DMS53 treated with DMSO at 0.1 percent for 48 hours (cell line): Measurements from ENCODE around the gene RSPH4A.
"Not testable (repeated sequence)": the region's sequence is repeated elsewhere in the genome, so short reads cannot be mapped to it uniquely, and the experiment has no call there.

Experiments
- DNase-seq: peaks from one replicate; lab custom pipeline; 2025; ENCODE audit not compliant: unreplicated experiment; lab: John Stamatoyannopoulos, UW

Gene RSPH4A

DNA sequence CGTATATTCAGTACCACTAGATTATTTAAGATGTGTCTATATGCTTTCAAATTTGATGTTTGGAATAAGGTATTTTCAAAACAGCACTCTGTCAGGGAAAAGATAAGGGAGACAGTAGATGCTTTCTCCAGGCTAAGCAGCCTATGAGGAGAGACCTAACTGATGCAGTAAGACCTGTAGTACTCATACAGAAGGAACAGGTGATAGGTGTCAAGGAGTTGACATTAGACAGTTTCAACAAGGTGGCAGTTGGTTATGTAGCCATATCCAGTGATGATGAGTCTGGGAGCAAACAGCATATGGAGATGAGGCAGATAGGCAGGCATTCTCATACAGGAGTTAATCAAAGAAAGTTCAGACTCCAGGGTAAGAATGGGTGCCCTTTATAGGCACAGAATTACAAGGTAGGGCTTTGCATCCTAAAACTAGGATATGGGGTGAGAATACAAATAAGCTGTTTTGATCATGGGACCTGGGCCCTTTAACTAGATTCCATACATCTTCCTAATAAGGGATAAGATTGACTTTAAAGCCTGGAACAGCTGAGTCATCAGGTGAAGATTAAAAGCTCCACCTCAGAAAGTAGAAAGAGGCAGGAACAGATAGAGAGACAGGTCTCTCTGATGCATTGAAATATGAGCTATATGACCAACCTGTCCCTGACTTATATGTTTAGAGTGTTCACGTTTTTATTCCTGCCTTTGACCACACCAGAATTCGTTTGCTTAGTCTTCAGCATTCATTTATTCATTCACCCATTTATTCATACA is 7.9 kb downstream of the RSPH4A start:
- DNase-seq: peak; percentile 51

DNA sequence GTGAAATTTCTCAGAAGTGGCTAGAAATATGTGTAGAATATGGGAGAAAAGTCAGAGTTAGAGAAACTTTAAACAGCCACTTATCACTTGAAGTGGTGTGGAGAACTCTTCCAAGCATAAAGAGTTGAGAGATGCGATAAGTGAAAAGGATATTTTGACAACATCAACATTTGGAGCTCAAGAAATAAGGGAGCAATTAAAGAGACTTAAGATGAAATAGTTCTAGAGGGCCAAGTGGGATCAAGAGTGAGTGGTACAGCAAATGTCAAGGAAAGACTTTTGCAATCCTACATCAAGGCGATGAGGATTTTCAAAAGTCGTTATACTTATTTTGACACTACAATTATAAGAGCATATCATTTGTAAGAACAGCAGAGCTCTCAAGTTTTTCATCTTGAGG is 9.6 kb downstream of the RSPH4A start:
- DNase-seq: no peak

DNA sequence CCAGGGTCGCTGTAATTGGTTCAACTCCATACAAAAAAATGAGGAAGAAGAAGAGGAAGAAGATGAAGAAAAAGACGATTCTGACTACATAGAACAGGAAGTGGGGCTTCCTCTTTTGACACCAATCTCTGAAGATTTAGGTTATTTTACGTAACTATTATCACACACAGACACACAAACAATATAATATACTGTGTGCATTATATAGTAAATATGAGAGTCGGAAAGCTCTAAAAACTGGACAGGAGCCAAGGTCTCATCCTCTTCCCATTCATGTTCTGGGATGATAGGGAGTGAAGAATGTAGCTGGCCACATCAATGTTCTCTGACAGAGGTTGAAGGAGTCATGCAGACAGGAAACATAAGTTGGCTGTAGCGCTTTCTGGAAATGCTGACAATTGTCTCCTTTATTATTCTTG is 13.3 kb downstream of the RSPH4A start:
- no peak for DNase-seq

DNA sequence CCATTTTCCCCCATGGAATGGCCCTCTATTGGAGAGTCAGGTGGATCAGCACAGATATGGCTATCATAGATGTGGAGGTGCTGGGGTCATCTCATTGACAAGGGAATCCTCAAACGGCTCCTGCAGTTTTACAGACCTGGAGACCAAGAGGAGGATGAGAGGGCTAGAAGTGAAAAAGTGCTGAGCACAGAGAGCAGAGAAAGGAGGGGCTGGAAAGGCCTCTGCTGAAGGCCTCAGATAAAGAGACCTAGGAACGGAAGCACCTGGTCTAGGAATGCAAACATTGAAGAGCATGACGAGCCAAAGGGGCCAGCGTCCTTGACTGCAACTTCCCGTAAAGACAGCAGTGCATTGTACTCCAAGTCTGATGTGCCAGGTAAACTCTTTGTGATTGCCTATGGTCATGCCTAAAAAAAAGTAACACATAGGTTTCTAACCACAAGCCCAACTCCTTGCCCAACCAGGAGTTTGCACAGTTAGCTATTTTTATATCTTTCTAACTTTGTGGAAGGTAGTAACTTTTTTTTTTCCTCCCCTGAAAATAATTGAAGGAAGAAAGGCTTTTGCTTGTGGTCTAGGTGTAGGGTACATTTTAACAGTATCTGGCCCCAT is 15.2 kb downstream of the RSPH4A start:
- peak; percentile 72 for DNase-seq

DNA sequence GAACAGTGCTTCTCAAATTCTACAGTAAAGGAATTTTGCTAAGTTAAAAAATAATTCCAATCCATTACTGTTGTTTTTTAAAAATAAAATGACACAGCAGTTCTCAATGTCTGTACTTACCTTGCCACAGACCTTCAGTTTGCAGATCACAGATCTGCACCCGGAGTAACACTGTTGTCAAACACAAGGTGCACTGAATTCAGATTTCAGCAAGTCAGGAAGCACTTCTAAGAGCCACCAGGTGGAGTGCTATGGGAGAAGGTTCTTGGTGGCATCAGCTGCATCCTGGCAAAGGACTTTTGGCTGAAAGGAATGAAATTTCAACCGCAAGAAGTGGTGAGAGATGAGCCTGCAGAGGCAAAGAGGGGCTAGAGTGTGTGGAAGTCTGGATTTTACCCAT is 17.4 kb downstream of the RSPH4A start:
- DNase-seq: peak; percentile 15

DNA sequence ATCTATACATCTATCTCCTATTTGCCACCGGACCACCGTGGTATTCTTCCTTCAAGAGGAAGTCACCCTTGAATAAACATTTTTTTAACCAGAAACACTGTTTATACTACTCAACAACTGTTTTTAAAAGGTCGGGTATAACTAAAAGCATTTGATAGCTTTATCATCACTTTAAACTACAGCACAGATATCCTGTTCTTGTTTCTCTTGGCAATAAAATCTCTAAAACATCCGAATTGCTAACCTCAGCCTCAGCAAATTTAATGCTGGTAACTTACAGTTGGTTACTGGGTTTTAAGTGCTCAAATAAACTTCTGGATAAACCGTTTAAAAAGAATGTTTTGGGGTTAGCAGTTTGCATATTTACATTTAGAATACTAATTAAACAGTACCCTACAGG is 31.9 kb downstream of the RSPH4A start:
- no peak for DNase-seq

DNA sequence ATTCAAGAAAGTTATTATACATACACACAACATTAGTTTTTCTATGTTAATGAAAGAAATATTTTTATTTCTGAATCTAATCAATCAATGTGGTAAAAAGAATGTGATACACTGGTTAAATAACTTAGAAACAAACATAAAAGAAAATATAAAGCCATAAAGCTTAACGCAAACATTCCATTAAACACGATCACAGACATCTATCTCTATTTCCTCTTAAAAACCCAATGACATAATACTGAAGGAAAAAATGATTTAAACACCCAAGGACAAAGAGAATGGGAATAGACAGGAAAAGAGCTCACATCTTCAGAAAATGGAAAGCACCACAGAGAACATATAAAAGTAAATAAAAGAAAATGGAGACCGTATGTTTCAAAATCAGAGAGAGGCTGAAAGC is 32.9 kb downstream of the RSPH4A start:
- DNase-seq: no peak

DNA sequence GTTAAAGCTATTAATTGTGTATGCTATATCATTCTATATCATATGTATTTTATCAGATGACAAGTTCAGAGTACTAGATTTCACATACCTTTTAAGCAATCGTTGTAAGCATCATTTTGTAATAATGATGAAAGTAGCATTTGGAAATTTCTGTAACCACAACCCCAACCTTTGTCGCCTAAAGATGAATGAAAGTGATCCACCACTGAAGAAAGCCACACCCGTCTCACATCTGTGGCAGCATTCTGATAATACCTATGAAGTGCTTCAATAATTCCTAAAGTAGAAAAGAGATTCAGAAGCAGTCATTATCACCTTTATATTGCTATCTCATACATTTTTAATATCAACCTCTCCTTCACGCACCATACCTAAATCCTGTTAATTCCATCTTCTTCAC is 35.6 kb downstream of the RSPH4A start:
- no peak for DNase-seq

DNA sequence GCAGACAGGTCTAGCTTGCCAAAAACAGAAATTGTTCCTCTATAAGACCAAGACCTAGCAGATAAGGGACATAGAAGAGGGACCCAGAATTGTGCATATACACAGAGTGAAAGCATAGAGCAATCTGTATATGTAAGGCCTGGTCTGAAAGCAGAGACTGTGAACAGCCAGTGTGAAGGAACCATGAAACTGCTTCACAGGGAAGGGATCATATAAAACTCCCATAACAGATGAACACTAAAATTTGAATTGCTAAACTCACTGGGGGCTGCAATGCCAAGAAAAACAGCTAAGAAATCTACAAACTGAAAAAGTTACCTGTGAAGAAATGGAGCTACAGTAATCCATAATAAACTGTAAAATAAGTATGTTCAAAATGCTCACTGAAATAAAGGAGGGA is 45.3 kb downstream of the RSPH4A start:
- DNase-seq: no peak

DNA sequence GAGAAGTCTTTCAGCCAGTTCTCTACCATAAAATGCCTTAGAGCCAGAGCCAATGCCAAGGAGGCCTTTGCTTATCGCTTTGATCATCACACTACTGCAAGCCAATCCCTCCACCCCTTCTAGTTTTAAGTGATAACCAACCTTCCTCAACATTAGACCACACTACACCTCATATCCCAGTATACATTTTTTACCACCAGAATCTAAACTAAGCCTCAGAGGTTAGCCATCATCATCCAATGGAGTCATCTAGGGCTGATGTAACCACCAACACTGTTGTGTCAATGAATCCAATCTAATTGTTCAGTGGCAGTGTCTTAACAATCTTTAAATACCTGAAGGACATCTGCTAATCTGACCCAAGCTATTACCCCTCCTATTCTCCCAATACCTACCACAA is 45.9 kb downstream of the RSPH4A start:
- no peak for DNase-seq

DNA sequence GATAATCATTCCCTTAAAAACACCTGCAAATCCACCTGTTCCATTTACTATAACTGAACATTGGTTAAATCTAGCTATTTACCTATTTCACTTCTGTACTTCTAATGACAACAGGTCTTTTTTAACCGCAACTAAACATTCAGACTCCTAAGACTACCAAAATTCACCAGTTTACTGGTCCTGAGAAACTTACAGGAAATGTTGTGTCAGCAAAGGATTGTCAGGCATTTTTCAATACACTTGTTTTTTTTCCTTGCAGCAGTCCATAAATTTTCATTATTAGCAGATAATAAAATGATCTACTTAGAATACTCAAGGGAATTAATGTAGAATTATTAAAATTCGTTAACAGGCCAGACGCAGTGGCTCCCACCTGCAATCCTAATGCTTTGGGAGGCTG is 47.0 kb downstream of the RSPH4A start:
- DNase-seq: no peak

DNA sequence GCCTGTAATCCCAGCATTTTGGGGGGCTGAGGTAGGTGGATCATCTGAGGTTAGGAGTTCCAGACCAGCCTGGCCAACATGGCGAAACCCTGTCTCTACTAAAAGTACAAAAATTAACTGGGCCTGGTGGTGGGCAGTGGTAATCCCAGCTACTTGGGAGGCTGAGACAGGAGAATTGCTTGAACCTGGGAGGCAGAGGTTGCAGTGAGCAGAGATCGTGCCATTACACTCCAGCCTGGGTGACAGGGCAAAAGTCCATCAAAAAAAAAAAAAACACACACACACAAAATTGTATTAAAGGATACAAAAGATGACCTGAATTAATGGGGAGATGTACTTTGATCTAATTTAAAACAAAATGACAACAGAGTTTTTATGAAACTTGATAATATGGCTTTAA is 47.9 kb downstream of the RSPH4A start:
- not testable (repeated sequence) for DNase-seq

DNA sequence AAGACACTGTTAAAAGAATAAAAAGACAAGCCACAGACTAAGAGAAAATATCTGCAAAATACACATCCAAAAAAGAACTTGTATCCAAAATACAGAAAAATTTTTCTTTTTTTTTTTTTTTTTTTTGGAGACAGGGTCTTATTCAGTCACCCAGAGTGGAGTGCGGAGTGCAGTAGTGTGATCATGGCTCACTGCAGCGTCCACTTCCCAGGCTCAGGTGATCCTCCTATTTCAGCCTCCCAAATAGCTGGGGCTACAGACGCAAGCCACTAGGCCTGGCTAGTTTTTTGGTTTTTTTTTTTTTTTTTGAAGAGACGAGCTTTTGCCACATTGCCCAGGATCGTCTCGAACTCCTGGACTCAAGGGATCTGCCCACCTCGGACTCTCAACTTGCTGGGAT is 49.2 kb downstream of the RSPH4A start:
- DNase-seq: no peak

DNA sequence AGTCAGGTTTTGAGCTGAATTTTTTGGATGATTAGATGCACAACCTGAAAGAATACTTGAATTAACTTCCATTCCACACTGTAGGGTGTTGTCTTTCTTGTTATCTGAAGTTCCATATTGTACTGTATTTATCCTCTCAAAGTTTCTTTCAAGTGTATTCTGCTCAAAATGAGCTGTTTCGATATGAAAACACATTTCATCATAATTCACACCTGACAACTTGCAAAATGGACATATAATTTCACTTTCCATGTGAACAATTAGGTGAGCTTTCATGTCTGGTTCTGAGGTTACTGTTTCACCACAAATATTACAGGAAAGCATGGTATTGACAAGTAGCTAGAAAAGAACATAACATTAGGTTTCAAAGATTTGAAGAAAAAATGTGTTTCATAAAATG is 50.6 kb downstream of the RSPH4A start:
- DNase-seq: no peak

DNA sequence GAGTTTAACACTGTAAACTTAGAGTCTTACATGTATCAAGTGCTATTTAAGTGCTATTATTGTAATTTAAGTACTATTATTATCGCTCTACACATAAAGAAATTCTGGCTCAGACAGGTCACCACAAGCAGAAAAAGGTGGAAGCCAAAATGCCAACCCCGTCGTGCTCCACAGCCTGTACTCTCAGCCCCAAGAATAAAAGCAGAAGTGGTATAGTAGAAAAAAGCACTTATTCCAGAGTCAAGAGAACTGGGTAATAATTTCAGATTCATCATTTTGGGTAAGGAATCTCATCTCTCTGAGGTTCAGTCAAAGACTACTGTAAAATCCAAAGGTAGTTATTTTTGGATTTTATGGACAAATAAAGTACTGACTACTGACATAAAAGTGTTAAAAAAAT is 51.3 kb downstream of the RSPH4A start:
- DNase-seq: no peak

DNA sequence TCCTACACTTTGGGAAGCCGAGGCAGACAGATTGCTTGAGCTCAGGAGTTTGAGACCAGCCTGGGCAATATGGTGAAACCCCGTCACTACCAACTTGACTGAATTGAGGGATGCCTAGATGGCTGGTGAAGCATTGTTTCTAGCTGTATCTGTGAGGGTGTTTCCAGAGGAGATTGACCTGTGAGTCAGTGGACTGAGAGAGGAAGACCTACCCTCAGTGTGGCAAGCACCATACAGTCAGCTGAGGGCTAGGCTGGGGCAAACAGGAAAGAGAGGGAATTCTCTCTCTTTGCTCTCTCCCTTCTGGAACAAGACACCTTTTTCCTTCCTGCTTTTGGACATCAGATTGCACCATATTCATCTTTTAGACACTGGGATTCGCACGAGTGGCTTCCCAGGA is 56.0 kb downstream of the RSPH4A start:
- no peak for DNase-seq

DNA sequence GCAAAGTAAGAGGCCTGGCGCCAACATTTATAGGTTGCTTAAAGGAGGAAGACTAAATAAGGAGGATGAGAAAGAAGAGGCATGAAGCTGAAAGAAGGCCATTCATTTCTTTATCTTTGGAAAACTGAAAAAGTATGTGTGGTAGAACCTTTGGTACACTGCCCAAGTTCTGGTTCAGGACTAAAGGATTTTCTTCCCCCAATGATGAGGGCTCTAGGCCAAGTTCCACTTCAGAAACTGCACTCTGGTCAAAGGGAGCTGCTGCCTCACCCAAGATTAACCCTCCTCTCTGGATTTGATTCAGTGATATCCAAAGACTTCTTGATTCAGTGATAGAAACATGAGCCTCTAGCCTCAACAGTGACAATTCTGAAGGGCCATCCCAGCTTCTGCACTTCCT is 59.7 kb downstream of the RSPH4A start:
- no peak for DNase-seq

DNA sequence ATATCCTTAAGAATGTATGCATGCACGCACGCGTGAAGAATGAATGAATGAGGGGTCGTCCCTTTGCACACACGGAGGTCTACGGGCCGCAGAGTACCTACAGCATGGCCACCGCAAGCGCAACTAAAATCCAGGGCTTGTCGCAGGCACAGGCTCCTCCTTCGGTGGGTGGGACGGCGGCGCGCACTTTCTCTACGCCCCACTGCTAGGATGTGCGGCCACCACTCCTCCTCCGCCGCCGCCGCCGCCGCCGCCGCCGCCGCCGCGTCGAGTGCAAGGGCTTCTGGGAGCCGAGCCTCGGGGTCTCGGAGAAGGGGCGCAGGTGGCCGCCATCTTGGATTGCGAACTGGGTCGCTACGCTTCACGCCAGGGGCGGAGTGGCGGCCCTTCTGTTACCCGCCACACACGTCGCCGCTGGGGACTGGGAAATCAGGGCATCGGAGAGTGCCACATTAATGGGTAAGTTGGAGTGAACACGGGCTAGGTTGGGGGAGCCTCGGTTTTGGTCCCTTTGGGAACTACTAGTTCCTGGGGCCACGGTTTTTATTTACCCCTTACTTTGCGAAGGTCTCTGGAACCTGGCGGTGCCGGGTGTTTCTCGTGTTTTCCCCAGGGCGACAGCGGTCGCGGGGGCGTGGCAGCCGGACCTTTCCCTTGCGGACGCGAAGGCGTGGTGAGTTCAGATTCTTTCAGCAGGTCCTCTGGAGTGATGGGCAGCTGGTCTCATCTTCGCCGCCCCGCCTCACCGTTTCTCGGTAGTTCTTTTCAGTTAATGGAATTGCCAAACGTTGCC is 64.8 kb downstream of the RSPH4A start, which contains the start of gene KPNA5:
Gene KPNA5 (plus strand): TSS at position 332 of the 793 bp plus-strand sequence. CDS start 124 bp downstream, at position 456.
- peak; percentile 62 for DNase-seq

DNA sequence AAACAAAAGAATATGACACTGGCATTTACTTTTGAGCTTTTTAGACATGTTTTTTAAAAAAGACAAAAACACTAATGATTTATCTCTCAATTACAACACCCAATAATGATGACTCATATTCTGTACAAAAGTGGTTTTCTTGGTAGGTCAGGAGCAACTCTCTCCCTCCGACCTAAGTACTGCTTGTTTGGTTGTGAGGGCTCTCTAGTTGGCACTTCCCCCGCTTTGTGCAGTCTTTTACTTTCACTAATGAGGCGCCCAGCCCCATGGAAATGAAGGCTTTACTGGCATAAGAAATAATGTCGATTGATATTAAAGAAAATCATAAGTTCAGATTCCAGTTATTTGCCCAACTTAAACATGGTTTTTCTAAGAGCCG is 66.0 kb downstream of the RSPH4A start:
- DNase-seq: no peak
